Neural crest cell (in vitro differentiated cells): ENCODE data around the gene RBM44. TPM values are rescaled to one million over a fixed set of nuclear protein-coding genes. Genes with fewer than 3 reads are reported as not detected.
"Not testable (repeated sequence)": the region's sequence is repeated elsewhere in the genome, so short reads cannot be mapped to it uniquely, and the experiment has no call there.

Source experiments
- DNase-seq: peaks from one replicate; pipeline ENCODE4 v3.0.0; 2021; ENCODE audit warnings: low read depth, mixed read lengths, low spot score
- H3K27ac Mint-ChIP-seq: one replicate; pipeline ENCODE4 v1.8.0; 2021; ENCODE audit warnings: mild to moderate bottlenecking, mixed read lengths; ENCODE audit not compliant: unreplicated experiment
- H3K27me3 Mint-ChIP-seq: 2 replicates; pipeline ENCODE4 v1.8.0; 2021; ENCODE audit warnings: low read depth, mild to moderate bottlenecking, mixed read lengths
- H3K36me3 Mint-ChIP-seq: 2 replicates; pipeline ENCODE4 v1.8.0; 2021; ENCODE audit warnings: low read depth, mild to moderate bottlenecking, mixed read lengths
- H3K4me1 Mint-ChIP-seq: 2 replicates; pipeline ENCODE4 v1.8.0; 2021; ENCODE audit warnings: mixed read lengths
- H3K4me3 Mint-ChIP-seq: one replicate; pipeline ENCODE4 v1.8.0; 2021; ENCODE audit warnings: mild to moderate bottlenecking, mixed read lengths
- H3K9me3 Mint-ChIP-seq: 2 replicates; pipeline ENCODE4 v1.8.0; 2021; ENCODE audit warnings: mixed read lengths
- long read RNA-seq: library from polyadenylated mRNA; unstranded; transcript quantifications from one replicate; pipeline ENCODE4 v2.0.0, GENCODE V29; 2020
- total RNA-seq: library from RNA; stranded (reverse); gene quantifications from 2 replicates; pipeline ENCODE4 v1.2.1, GENCODE V29; 2021
- TF ChIP-seq, protein P1 (sequence below): fragments of 200-600 bp; sonication (generic); conservative IDR thresholded peaks from 2 replicates; pipeline ENCODE4 v1.5.0; 2021; ENCODE audit warnings: antibody characterized with exemption, mild to moderate bottlenecking

The RBM44 gene
- total RNA-seq: 0.42 and 0.50 TPM in 2 replicates
- long read RNA-seq: 0 reads

GRCh38 chr2:237798236-237799059 lies at the start of gene RBM44:
Gene RBM44, plus strand, starts transcription at chr2:237798779. Its CDS starts 14,831 bp downstream, at chr2:237813610.
- Mint-ChIP-seq H3K9me3 (peaks cover 8% of the 10 kb centered on the region), H3K27ac (no peak within 1 kb of the TSS), H3K4me1 (no peaks in the 10 kb centered on the region), H3K27me3 (no peaks in the 10 kb centered on the region), H3K36me3 (peaks cover 14% of the 10 kb centered on the region), H3K4me3 (no peak within 1 kb of the TSS)
- TF ChIP-seq, protein P1, sequence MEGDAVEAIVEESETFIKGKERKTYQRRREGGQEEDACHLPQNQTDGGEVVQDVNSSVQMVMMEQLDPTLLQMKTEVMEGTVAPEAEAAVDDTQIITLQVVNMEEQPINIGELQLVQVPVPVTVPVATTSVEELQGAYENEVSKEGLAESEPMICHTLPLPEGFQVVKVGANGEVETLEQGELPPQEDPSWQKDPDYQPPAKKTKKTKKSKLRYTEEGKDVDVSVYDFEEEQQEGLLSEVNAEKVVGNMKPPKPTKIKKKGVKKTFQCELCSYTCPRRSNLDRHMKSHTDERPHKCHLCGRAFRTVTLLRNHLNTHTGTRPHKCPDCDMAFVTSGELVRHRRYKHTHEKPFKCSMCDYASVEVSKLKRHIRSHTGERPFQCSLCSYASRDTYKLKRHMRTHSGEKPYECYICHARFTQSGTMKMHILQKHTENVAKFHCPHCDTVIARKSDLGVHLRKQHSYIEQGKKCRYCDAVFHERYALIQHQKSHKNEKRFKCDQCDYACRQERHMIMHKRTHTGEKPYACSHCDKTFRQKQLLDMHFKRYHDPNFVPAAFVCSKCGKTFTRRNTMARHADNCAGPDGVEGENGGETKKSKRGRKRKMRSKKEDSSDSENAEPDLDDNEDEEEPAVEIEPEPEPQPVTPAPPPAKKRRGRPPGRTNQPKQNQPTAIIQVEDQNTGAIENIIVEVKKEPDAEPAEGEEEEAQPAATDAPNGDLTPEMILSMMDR: no peak
- DNase-seq: no peak

- TF ChIP-seq, protein P1: no peak
- H3K36me3 Mint-ChIP-seq: peaks cover 19% of the 10 kb centered on the region
- no peaks in the 10 kb centered on the region for H3K9me3 Mint-ChIP-seq
- H3K27me3 Mint-ChIP-seq: no peaks in the 10 kb centered on the region
- peaks cover 4% of the 10 kb centered on the region for H3K4me1 Mint-ChIP-seq
- H3K4me3 Mint-ChIP-seq: no peak overlapping the region
- no peak overlapping the region for H3K27ac Mint-ChIP-seq
- DNase-seq: no peak
These were observed 49.6 kb upstream of the RBM44 start for GRCh38 chr2:237749002-237749401.

GRCh38 chr2:237749961-237750360 lies 48.6 kb upstream of the RBM44 start:
- Mint-ChIP-seq H3K4me3 (no peak overlapping the region), H3K27ac (no peak overlapping the region), H3K4me1 (peaks cover 3% of the 10 kb centered on the region), H3K27me3 (no peaks in the 10 kb centered on the region), H3K36me3 (peaks cover 23% of the 10 kb centered on the region), H3K9me3 (no peaks in the 10 kb centered on the region)
- DNase-seq: no peak
- TF ChIP-seq, protein P1: no peak

DNA sequence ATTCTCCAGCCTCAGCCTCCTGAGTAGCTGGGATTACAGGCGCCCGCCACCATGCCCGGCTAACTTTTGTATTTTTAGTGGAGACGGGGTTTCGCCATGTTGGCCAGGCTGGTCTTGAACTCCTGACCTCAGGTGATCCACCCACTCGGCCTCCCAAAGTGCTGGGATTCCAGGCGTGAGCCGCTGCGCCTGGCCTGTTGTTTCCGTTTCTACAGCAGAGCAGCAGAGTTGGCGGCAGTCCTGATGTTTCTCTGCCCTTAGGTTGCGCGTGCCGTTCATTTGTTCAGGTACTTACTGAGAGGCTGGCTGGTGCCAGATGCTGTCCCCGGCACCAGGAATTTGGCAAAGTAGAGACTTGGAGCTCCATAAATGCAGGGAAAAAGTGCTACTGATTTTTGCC lies 48.1 kb upstream of the RBM44 start:
- DNase-seq, H3K4me3 Mint-ChIP-seq, H3K4me1 Mint-ChIP-seq, H3K27me3 Mint-ChIP-seq, H3K27ac Mint-ChIP-seq, H3K9me3 Mint-ChIP-seq: not testable (repeated sequence)
- H3K36me3 Mint-ChIP-seq: peaks cover 23% of the 10 kb centered on the region

- H3K9me3 Mint-ChIP-seq: no peaks in the 10 kb centered on the region
- TF ChIP-seq, protein P1: no peak
- H3K36me3 Mint-ChIP-seq: peaks cover 33% of the 10 kb centered on the region
- no peak overlapping the region for H3K4me3 Mint-ChIP-seq
- no peaks in the 10 kb centered on the region for H3K27me3 Mint-ChIP-seq
- H3K27ac Mint-ChIP-seq: no peak overlapping the region
- no peaks in the 10 kb centered on the region for H3K4me1 Mint-ChIP-seq
- DNase-seq: no peak
These were observed 45.8 kb upstream of the RBM44 start for GRCh38 chr2:237752761-237753165.

DNA sequence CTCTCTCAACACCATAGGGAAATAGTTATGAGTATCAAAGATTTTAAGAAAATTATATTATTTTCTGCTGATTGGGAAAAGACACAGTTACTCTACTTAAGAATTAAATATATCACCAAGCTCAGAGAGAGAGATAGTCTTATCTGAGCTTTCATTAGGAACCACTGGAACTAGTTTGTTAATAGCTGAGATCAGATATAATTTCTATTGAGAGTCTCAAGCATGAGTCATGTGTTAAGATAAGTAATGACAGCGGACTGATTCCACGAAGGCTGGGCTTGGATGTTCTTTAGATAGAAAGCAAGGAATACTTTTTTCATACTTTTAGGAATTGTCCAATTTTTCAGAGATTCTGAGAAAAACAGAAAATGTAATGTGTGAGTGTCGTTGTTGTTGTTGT lies 44.4 kb upstream of the RBM44 start:
- TF ChIP-seq, protein P1: no peak
- Mint-ChIP-seq H3K4me3 (no peak overlapping the region), H3K27ac (no peak overlapping the region), H3K27me3 (no peaks in the 10 kb centered on the region), H3K4me1 (no peaks in the 10 kb centered on the region), H3K36me3 (peaks cover 39% of the 10 kb centered on the region), H3K9me3 (no peaks in the 10 kb centered on the region)
- DNase-seq: no peak
